ENCODE data around the gene CFAP221.

CFAP221 gene

DNA sequence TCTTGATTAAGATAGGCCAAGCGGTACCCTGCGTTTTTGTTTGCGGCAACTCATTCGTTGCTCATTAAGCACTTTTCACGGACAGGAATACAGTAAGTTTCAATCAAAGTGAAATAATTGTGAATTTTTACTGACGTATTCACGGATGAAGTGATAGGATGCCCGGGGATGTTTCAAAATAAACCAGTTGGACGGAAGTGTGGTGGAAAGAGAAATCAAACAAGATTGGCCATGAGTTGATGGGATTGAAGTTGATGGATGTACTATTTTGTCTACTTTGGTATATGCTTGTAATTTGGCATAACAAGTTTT lies 135.2 kb downstream of the CFAP221 start:
- DNase-seq (ENCODE audit: low read depth in 2 of 2), result no peak
- TF ChIP-seq, protein P1, sequence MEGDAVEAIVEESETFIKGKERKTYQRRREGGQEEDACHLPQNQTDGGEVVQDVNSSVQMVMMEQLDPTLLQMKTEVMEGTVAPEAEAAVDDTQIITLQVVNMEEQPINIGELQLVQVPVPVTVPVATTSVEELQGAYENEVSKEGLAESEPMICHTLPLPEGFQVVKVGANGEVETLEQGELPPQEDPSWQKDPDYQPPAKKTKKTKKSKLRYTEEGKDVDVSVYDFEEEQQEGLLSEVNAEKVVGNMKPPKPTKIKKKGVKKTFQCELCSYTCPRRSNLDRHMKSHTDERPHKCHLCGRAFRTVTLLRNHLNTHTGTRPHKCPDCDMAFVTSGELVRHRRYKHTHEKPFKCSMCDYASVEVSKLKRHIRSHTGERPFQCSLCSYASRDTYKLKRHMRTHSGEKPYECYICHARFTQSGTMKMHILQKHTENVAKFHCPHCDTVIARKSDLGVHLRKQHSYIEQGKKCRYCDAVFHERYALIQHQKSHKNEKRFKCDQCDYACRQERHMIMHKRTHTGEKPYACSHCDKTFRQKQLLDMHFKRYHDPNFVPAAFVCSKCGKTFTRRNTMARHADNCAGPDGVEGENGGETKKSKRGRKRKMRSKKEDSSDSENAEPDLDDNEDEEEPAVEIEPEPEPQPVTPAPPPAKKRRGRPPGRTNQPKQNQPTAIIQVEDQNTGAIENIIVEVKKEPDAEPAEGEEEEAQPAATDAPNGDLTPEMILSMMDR (IDR thresholded peaks at IDR 0.05; ENCODE audit: low read depth, low read length), result no peak
- H3K4me3 ChIP-seq (replicated peaks in 1 of 2; ENCODE audit: low read depth in 2 of 2, low read length in 2 of 2), result peak overlapping the region; percentile 87

DNA sequence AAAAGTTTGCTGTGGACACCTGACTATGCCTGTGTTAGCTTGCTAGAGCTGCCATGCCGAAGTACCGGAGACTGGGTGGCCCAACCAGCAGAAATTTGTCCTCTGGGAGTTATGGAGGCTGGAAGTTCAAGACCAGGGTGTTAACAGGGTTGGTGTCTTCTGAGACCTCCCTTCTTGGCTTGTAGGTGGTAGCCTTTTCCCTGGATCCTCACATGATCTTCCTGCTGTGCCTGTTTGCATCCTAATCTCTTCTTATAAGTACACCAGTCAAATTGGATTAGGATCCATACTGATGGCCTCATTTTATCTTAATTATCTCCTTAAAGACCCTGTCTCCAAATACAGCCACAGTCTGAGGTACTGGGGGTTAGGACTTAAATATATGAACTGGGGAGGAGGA lies 135.6 kb downstream of the CFAP221 start:
- DNase-seq (ENCODE audit: low read depth in 2 of 2), result no peak
- TF ChIP-seq, protein P1 (IDR thresholded peaks at IDR 0.05; ENCODE audit: low read depth, low read length), result no peak
- peak overlapping the region; percentile 87 for H3K4me3 ChIP-seq (replicated peaks in 1 of 2; ENCODE audit: low read depth in 2 of 2, low read length in 2 of 2)

DNA sequence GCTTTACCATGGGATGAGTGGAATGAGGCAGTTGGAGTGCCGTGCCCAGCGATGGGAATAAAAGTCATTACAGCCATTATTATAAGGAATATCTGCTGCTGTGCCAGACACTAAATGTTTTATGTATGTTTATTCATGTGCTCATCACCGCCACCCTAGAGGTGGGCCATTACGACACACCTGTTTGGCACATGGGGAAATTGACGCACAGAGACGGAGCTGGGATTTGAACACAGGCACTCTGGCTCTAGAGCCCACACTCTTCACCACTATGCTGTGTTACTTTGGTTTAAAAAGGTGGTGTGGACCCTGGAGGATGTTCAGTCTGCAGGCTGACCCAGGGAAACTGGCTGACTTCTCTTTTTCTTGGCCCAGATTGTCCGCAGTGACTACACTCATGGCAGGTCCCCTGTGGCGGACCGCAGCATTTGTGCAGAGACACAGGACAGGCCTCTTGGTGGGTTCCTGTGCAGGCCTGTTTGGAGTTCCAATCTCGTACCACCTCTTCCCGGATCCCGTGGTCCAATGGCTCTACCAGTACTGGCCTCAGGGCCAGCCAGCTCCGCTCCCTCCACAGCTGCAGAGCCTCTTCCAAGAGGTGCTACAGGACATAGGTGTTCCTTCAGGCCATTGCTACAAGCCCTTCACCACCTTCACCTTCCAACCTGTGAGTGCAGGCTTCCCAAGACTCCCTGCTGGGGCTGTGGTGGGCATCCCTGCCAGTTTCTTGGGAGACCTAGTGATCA lies 136.4 kb downstream of the CFAP221 start:
- TF ChIP-seq, protein P1 (IDR thresholded peaks at IDR 0.05; ENCODE audit: low read depth, low read length), result no peak
- no peak overlapping the region for H3K4me3 ChIP-seq (replicated peaks in 1 of 2; ENCODE audit: low read depth in 2 of 2, low read length in 2 of 2)
- DNase-seq (ENCODE audit: low read depth in 2 of 2), result no peak

DNA sequence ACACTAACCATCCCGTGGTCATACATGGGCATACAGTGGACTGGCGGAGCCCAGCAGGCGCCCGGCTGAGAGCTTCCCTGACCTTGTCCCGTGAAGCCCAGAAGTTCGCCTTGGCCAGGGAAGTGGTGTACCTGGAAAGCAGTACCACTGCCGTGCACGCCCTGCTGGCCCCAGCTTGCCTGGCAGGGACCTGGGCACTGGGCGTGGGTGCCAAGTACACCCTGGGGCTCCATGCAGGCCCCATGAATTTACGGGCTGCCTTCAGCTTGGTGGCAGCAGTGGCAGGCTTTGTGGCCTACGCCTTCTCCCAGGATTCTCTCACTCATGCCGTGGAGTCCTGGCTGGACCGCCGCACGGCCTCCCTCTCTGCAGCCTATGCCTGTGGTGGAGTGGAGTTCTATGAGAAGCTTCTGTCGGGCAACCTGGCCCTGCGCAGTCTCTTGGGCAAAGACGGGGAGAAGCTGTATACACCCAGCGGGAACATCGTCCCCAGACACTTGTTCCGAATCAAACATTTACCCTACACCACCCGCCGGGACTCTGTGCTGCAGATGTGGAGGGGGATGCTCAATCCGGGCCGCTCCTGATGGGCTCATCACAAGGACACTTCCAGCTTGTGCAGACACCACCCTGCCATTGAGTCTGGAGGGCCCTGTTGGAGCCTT lies 137.1 kb downstream of the CFAP221 start:
- no peak overlapping the region for H3K4me3 ChIP-seq (replicated peaks in 1 of 2; ENCODE audit: low read depth in 2 of 2, low read length in 2 of 2)
- no peak for DNase-seq (ENCODE audit: low read depth in 2 of 2)
- TF ChIP-seq, protein P1 (IDR thresholded peaks at IDR 0.05; ENCODE audit: low read depth, low read length), result no peak

DNA sequence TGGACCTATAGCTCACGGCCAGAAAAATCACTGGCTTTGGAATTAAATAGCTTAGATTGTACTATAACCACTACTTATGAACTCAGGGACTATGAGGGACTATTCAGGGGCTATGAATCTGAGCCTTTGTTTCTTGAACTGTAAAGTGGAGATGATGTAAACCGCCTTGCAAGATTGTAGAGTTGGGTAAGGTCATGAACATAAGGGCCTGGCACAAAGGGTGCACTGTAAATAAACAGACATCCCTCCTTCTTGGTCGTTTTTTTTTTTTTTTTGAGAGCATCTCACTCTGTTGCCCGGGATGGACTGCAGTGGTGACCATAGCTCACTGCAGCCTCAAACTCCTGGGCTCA lies 137.6 kb downstream of the CFAP221 start:
- no peak for DNase-seq (ENCODE audit: low read depth in 2 of 2)
- TF ChIP-seq, protein P1 (IDR thresholded peaks at IDR 0.05; ENCODE audit: low read depth, low read length), result no peak
- no peak overlapping the region for H3K4me3 ChIP-seq (replicated peaks in 1 of 2; ENCODE audit: low read depth in 2 of 2, low read length in 2 of 2)

DNA sequence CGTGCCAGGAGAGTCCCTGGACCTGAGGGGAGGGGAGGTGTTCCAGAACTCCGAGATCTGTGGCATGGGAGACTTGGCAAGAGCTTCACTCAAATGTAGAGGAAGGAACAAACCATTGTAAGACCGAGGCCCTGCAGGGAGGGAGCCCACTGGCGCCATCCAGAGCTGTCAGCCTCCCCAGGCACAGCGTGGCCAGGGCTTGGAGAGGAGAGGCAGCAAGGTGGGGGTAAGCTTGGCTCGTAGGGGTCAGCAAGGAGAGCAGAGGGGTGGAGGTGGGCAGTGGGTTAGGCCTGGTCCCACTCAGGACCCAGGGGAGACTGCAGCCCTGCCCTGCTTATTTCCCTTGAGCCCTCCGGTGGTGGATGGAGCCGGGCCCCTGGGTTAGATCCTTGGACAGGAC lies 138.3 kb downstream of the CFAP221 start:
- TF ChIP-seq, protein P1 (IDR thresholded peaks at IDR 0.05; ENCODE audit: low read depth, low read length), result no peak
- no peak for DNase-seq (ENCODE audit: low read depth in 2 of 2)
- H3K4me3 ChIP-seq (replicated peaks in 1 of 2; ENCODE audit: low read depth in 2 of 2, low read length in 2 of 2), result no peak overlapping the region

All from cardiac fibroblast (primary cell).